Mucosa of descending colon (tissue), 3 donors: ENCODE data around the gene GOLGA6L2. TPM values are rescaled to one million over a fixed set of nuclear protein-coding genes. Genes with fewer than 3 reads are reported as not detected.
A peak's percentile ranks its signal among the peaks of the same experiment; 100 is the strongest.

Experiments used
- ATAC-seq: fragments of 200-7000 bp; cut with Tn5 transposase; one replicate; pipeline ENCODE4 v1.9.1; 2020; ENCODE audit warnings: mild to moderate bottlenecking, moderate library complexity
- DNase-seq, 3 donors: peaks; one replicate each; pipeline ENCODE4 v3.0.0-alpha.2; 2020
- H3K36me3 ChIP-seq: fragments of 200-600 bp; one replicate; pipeline ENCODE4 v1.8.0; 2021; ENCODE audit warnings: low read depth, mild to moderate bottlenecking
- H3K4me1 ChIP-seq: fragments of 200-600 bp; one replicate; pipeline ENCODE4 v1.8.0; 2021; ENCODE audit warnings: low read depth, mild to moderate bottlenecking
- H3K4me3 ChIP-seq: fragments of 200-600 bp; one replicate; pipeline ENCODE4 v1.8.0; 2021; ENCODE audit warnings: mild to moderate bottlenecking
- H3K9me3 ChIP-seq: fragments of 200-600 bp; one replicate; pipeline ENCODE4 v1.8.0; 2021; ENCODE audit warnings: mild to moderate bottlenecking
- CTCF ChIP-seq: fragments of 200-600 bp; IDR thresholded peaks from one replicate; pipeline ENCODE4 v1.8.0; 2022; ENCODE audit warnings: antibody characterized with exemption, mild to moderate bottlenecking
- intact Hi-C, 2 donors: fragments of 100-400 bp; cut with DNase I in 1 of 2; cut with micrococcal nuclease in 1 of 2; formaldehyde crosslinking; loops; one replicate each; pipeline versions ENCODE4 v1.11.0 to v1.11.1; 2022; cut with DNase I, micrococcal nuclease
- total RNA-seq, 3 donors: library from RNA; stranded (reverse); fragmentation: NEBNext Ultra II Directional in 2 of 3; extraction: Animal tissue kit (Norgen Biotek cat#: 25700) in 2 of 3; gene quantifications; one replicate each; pipeline versions ENCODE4 v1.2.1 to v1.2.4, GENCODE V29; 2021 to 2023
- donor health status: DM: no; HTN: no; CAD: no; lungs with moderate emphysema.
- donor health status: DM: no; HTN: no; CAD: no.
- donor health status: DM: no; HTN: yes; CAD: no.

Gene GOLGA6L2
- total RNA-seq, 3 donors from 2014 or later = not detected

GRCh38 chr15:23424111-23424904 is 22.7 kb downstream of the GOLGA6L2 start:
- DNase-seq (no peak), ATAC-seq (no peak)
- H3K4me1 ChIP-seq = no peaks in the 10 kb centered on the region
- intact Hi-C loops = no loop called here
- no peaks in the 10 kb centered on the region for H3K36me3 ChIP-seq
- no peak overlapping the region for H3K4me3 ChIP-seq
- TF ChIP-seq CTCF = no peak
- H3K9me3 ChIP-seq = no peaks in the 10 kb centered on the region

- Histone ChIP-seq H3K4me3 (no peak overlapping the region), H3K36me3 (no peaks in the 10 kb centered on the region), H3K9me3 (no peaks in the 10 kb centered on the region), H3K4me1 (no peaks in the 10 kb centered on the region)
- DNase-seq = no peak
- peak; percentile 62 for ATAC-seq
- no peak for TF ChIP-seq CTCF
- intact Hi-C loops = no loop called here
Observed at GRCh38 chr15:23422946-23423708, 23.9 kb downstream of the GOLGA6L2 start.

GRCh38 chr15:23422099-23422945 is 24.7 kb downstream of the GOLGA6L2 start:
- H3K4me1 ChIP-seq = no peaks in the 10 kb centered on the region
- ATAC-seq (no peak), DNase-seq (no peak)
- no peaks in the 10 kb centered on the region for H3K36me3 ChIP-seq
- no peak overlapping the region for H3K4me3 ChIP-seq
- no peak for TF ChIP-seq CTCF
- intact Hi-C loops = no loop called here
- H3K9me3 ChIP-seq = no peaks in the 10 kb centered on the region

- Histone ChIP-seq H3K9me3 (no peaks in the 10 kb centered on the region), H3K4me3 (no peak overlapping the region), H3K4me1 (no peaks in the 10 kb centered on the region), H3K36me3 (no peaks in the 10 kb centered on the region)
- no peak for TF ChIP-seq CTCF
- DNase-seq (peak in 1 of 3 donors; percentile 18), ATAC-seq (peak; percentile 44)
- intact Hi-C loops = no loop called here
Observed at GRCh38 chr15:23420806-23421575, 26.1 kb downstream of the GOLGA6L2 start.
